ENCODE results near the gene KLHL29. TPM values are rescaled to one million over a fixed set of nuclear protein-coding genes. Genes with fewer than 3 reads are reported as not detected.
"Not testable (repeated sequence)": the region's sequence is repeated elsewhere in the genome, so short reads cannot be mapped to it uniquely, and the experiment has no call there.

Gene KLHL29
- total RNA-seq, 1 donor from 2014 or later, result 8.3 TPM

- DNase-seq (ENCODE audit: extremely low read depth, low read depth, low spot score), result no peak
Observed at GRCh38 chr2:23720705-23721453, 335.9 kb downstream of the KLHL29 start.

GRCh38 chr2:23721454-23721826, 336.5 kb downstream of the KLHL29 start:
- no peak for DNase-seq (ENCODE audit: extremely low read depth, low read depth, low spot score)

- DNase-seq (ENCODE audit: extremely low read depth, low read depth, low spot score), result no peak
Observed at GRCh38 chr2:23722255-23722654, 337.3 kb downstream of the KLHL29 start.

GRCh38 chr2:23723029-23723428, 338.1 kb downstream of the KLHL29 start:
- not testable (repeated sequence) for DNase-seq (ENCODE audit: extremely low read depth, low read depth, low spot score)

GRCh38 chr2:23734416-23734815, 349.4 kb downstream of the KLHL29 start:
- DNase-seq (ENCODE audit: extremely low read depth, low read depth, low spot score), result no peak

GRCh38 chr2:23736783-23737182, 351.8 kb downstream of the KLHL29 start:
- DNase-seq (ENCODE audit: extremely low read depth, low read depth, low spot score), result not testable (repeated sequence)

- DNase-seq (ENCODE audit: extremely low read depth, low read depth, low spot score), result no peak
Observed at GRCh38 chr2:23745068-23745725, 360.2 kb downstream of the KLHL29 start.

GRCh38 chr2:23745726-23746105, 360.7 kb downstream of the KLHL29 start:
- DNase-seq (ENCODE audit: extremely low read depth, low read depth, low spot score), result no peak

- no peak for DNase-seq (ENCODE audit: extremely low read depth, low read depth, low spot score)
Observed at GRCh38 chr2:23746141-23746863, 361.3 kb downstream of the KLHL29 start.

GRCh38 chr2:23751747-23752265, 366.8 kb downstream of the KLHL29 start:
- no peak for DNase-seq (ENCODE audit: extremely low read depth, low read depth, low spot score)

GRCh38 chr2:23753291-23754010, 368.5 kb downstream of the KLHL29 start:
- no peak for DNase-seq (ENCODE audit: extremely low read depth, low read depth, low spot score)

GRCh38 chr2:23754970-23755369, 370.0 kb downstream of the KLHL29 start:
- no peak for DNase-seq (ENCODE audit: extremely low read depth, low read depth, low spot score)

- DNase-seq (ENCODE audit: extremely low read depth, low read depth, low spot score), result no peak
Observed at GRCh38 chr2:23756593-23757292, 371.8 kb downstream of the KLHL29 start.

- DNase-seq (ENCODE audit: extremely low read depth, low read depth, low spot score), result peak; percentile 80
Observed at GRCh38 chr2:23757686-23758433, 372.9 kb downstream of the KLHL29 start.

Measured in glomerular endothelial cell (primary cell).